Suppressor macrophage treated with lipopolysaccharide for 4 hours (primary cell): ENCODE data around the gene KLRC3.
"Not testable (repeated sequence)": the region's sequence is repeated elsewhere in the genome, so short reads cannot be mapped to it uniquely, and the experiment has no call there.

Experiments
- DNase-seq: peaks from one replicate; pipeline ENCODE4 v3.0.0-alpha.2; 2020

KLRC3 gene

DNA sequence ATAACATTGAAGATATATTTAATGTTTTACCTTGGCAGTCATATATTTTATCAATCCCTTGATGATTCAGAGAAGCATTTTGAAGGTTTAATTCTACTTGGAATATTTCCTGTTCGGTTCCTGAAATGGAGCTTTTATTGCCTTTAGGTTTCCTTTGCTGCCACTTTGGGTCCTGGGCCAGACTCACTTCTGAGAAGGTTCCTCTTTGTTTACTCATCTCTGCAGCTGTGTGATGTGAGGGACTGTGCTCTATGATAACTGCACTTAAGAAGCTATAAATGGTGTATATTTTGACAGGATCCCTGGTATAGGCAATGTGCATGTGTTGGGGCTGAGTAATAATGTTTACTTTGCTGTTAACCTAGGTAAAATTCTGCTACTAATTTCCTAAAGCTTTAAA is at the start of gene KLRC3:
KLRC3 (minus strand) TSS at position 262 of the 400 bp plus-strand sequence; CDS start at position 217, 45 bp downstream.
- DNase-seq: not testable (repeated sequence)

DNA sequence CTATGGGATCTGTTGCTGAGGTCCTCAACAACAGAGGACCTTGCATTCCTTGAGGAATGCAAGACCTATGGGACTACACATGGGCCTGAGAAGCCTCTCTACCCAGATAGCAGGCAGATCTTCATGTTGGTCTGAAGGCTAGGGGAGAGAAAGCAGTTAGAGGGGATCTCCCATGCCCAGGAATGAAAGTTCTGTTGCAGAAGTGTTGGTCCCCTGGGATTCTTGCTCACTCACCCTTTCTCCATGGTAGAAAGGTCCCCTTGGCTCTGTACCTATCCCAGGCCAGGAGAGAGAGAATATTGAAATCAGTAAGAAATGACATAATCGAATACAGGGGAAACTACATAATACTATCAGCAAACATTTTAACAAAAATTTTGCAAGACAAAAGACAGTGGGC is 49.3 kb upstream of the KLRC3 start:
- DNase-seq: no peak

DNA sequence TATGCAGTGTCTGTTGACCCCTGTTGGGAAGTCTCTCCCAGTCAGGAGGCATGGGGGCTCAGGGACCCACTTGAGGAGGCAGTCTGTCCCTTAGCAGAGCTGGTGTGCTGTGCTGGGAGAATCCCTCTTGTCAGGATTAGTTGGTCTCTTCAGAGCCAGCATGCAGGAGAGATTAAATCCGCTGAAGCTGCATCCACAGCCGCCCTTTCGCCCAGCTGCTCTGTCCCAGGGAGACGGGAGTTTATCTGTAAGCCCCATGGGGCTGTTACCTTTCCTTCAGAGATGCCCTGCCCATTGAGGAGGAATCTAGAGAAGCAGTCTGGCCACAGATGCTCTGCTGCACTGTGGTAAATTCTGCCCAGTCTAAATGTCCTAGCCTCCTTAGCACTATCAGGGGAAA is 45.9 kb upstream of the KLRC3 start:
- no peak for DNase-seq

DNA sequence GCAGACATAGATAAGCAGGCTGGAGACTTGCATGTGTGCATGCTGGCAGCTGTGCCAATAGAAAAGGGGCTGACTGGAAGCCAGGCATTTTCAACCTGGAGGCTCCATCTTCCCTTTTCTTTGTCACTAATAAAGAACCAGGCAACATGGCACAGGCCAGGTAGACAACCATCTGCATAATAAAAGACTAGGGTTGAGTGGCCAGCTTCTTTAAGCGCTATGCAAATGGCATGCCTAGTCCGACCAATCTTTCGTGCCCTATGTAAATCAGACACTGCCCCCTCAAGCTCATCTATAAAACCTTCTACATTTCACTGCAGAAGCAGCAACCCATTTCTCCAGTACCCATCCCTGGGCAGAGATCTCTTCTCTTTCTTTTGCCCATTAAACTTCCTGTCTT is 37.4 kb upstream of the KLRC3 start:
- DNase-seq: no peak

DNA sequence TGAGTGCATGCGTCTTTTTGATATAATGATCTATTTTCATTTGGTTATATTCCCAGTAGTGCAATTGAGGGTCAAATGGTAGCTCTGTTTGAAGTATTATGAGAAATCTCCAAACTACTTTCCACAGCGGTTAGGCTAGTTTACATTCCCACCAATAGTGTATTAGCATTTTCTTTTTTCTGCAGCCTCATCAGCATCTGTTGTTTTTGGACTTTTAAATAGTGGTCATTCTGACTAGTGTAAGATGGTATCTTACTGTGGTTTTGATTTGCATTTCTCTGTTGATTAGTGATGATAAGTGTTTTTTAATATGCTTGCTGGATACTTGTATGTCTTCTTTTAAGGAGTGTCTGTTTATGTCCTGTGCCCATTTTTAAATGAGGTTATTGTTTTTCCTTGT is 36.5 kb upstream of the KLRC3 start:
- DNase-seq: no peak

DNA sequence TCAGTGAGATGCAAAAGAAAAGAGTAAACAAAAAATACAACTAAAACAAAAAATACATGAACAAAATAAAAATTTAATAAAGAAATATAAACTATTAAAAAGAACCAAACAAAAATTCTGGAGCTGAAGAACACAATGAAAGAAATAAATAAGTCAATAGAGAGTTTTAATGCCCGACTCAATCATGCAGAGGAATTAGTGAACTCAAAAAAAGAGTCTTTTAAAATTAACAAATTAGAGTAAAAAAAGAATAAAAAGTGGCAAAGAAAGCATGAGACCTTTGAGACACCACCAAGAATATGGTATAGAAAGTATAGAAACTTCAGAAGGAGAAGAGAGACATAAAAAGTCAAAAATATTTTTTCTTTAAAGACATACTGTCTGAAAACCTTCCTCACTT is 35.4 kb upstream of the KLRC3 start:
- no peak for DNase-seq

DNA sequence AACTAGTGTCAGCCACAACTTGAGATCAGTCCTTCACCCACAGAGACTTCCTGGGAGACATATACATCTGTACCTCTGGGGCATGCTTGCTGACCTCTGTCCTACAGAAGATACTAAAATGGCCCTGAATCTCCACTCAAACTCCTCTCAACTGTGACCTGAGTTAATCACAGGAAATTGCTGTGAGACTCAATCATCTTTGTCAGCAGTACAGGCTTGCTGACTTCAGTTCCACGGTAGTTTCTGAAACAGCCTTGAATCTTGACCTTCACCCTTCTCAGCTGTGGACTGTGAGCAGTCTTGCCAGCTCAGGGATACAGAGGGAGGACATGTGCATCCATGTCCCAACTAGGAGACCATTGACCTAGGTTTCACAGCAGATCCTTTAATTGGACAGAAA is 34.1 kb upstream of the KLRC3 start:
- DNase-seq: no peak

DNA sequence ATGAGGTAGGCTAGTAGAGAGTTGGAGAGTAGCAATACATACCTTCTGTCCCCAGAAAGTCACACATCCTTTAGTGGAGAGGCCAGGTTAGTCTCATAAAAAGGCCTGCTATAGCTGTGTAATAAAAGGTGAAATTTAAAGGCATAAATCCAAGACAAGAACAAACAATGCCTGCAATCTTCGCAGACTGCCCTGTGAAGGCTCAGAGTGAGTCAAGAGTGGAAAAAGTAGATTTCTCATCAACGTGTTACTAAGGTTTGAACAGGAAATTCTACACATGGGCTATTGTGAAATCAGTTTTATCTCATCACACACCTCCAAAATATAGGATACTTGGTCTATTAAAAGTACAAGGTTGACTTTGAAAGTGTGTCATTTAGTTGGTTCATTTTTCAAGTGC is 32.8 kb upstream of the KLRC3 start, which contains the start of gene KLRC1:
KLRC1 (minus strand) TSS at position 222 of the 400 bp plus-strand sequence. CDS start 2,221 bp downstream, outside the sequence.
- no peak for DNase-seq

DNA sequence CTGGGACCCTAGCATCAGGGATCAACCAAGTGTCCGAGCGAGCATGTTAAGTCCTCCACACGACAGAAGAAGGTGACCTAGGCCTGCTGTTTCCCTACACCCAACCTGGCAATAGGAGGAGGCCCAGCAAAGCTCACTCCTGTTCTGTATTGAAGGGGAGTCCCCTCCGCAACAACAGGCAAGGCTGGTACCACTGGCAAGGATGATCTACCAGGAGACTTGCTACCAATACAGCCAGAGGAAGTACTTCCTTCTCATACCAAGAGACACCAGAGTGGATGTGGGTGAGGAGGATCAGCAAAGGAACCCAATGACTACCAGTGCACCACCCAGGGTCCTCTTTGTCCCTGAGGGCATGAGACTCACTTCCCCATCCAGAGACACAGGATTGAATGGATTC is 27.8 kb upstream of the KLRC3 start:
- DNase-seq: no peak

DNA sequence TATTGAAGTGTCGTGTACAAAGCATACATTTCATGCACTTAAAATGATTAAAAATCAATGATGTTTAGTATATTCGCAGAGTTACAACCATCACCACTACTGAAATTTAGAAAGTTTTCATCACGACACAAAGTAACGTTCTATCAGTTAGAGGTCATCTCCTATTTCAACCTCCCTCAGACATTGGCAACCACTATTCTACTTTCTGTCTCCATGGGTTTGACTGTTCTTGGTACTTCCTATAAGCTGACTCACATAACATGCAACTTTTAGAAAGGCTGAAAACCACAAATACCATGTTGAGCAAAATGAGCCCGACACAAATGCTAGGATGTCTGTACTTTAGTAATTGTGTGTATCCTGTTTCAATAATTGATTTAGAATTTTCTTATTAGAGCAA is 25.7 kb upstream of the KLRC3 start:
- not testable (repeated sequence) for DNase-seq

DNA sequence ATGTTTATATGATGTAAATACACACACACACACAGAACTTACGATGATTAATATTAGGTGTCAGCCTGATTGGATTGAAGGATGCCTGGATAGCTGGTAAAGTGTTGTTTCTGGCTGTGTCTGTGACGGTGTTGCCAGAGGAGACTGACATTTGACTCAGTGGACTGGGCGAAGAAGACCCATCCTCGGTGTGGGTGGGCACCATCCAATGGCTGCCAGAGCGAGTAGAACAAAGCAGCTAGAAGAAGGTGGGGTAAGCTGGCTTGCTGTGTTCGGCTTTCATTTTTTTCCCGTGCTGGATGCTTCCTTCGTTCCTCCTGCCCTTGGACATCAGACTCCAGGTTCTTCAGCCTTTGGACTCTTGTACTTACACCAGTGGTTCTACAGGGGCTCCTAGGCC is 20.7 kb upstream of the KLRC3 start:
- not testable (repeated sequence) for DNase-seq

DNA sequence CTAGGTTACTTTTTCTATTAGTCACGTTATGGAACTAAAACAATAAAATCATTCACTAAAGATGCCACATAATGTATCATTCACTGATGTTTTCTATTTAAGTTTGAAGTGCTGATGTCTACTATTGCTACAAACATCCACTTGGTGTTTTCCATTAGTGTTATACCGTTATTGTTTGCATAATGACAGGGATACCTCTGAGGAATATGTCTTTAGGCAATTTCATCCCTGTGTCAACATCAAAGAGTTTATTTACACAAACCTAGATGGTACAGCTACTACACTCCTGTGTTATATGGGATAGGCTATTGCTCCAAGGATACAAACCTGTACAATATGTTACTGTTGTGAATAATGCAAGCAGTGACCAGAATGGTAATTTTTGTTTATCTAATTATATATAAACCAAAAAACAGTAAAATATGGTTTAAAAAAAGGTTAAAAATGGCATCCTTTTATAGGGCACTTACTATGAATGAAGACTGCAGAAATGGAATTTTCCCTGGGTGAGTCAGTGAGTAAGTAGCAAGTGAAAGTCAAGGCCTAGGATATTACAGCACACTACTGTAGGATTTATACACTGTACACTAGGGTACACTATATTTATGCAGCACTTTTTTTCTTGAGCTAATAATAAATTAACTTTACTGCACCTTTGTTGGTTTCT is 19.3 kb upstream of the KLRC3 start:
- not testable (repeated sequence) for DNase-seq

DNA sequence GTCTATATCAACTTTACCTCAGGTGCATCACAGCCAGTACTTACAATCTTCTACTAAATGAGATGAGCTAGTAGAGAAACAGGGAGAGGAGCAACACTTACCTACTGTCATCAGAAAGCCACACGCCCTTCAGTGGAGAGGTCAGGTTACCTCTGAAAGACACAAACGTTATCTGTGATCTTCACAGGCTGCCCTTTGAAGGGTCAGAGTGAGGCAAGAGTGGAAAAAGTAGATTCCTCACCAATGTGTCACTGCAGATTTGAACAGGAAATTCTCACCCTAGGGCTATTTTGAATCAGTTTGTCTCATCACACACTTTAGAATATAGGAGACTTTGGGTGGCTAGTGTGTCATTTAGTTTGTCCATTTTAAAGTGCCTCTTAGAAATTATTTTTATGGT is 17.2 kb upstream of the KLRC3 start:
- DNase-seq: not testable (repeated sequence)

DNA sequence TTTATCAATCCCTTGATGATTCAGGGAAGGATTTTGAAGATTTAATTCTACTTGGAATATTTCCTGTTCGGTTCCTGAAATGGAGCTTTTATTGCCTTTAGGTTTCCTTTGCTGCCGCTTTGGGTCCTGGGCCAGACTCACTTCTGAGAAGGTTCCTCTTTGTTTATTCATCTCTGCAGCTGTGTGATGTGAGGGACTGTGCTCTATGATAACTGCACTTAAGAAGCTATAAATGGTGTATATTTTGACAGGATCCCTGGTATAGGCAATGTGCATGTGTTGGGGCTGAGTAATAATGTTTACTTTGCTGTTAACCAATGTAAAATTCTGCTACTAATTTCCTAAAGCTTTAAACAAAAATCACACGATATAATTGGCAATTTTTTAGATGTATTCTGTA is 15.4 kb upstream of the KLRC3 start, which contains the start of gene KLRC2:
KLRC2 (minus strand) TSS at position 195 of the 400 bp plus-strand sequence; CDS start at position 171, 24 bp downstream.
- DNase-seq: peak; percentile 6

DNA sequence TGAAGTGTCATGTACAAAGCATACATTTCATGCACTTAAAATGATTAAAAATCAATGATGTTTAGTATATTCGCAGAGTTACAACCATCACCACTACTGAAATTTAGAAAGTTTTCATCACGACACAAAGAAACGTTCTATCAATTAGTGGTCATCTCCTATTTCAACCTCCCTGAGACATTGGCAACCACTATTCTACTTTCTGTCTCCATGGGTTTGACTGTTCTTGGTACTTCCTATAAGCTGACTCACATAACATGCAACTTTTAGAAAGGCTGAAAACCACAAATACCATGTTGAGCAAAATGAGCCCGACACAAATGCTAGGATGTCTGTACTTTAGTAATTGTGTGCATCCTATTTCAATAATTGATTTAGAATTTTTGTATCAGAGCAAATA is 10.2 kb upstream of the KLRC3 start:
- not testable (repeated sequence) for DNase-seq

DNA sequence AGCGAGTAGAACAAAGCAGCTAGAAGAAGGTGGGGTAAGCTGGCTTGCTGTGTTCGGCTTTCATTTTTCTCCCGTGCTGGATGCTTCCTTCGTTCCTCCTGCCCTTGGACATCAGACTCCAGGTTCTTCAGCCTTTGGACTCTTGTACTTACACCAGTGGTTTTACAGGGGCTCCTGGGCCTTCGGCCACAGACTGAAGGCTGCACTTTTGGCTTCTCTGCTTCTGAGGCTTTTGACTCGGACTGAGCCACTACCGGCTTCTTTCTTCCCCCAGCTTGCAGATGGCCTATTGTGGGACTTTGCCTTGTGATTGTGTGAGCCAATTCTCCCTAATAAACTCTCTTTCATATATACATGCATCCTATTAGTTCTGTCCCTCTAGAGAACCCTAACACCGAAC is 5.5 kb upstream of the KLRC3 start:
- not testable (repeated sequence) for DNase-seq

DNA sequence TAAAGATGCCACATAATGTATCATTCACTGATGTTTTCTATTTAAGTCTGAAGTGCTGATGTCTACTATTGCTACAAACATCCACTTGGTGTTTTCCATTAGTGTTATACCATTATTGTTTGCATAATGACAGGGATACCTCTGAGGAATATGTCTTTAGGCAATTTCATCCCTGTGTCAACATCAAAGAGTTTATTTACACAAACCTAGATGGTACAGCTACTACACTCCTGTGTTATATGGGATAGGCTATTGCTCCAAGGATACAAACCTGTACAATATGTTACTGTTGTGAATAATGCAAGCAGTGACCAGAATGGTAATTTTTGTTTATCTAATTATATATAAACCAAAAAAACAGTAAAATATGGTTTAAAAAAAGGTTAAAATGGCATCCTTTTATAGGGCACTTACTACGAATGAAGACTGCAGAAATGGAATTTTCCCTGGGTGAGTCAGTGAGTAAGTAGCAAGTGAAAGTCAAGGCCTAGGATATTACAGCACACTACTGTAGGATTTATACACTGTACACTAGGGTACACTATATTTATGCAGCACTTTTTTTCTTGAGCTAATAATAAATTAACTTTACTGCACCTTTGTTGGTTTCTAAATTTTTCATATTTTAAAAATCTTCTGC is 4.0 kb upstream of the KLRC3 start:
- DNase-seq: not testable (repeated sequence)

DNA sequence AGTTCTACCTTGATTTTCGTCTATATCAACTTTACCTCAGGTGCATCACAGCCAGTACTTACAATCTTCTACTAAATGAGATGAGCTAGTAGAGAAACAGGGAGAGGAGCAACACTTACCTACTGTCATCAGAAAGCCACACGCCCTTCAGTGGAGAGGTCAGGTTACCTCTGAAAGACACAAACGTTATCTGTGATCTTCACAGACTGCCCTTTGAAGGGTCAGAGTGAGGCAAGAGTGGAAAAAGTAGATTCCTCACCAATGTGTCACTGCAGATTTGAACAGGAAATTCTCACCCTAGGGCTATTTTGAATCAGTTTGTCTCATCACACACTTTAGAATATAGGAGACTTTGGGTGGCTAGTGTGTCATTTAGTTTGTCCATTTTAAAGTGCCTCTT is 1.8 kb upstream of the KLRC3 start:
- DNase-seq: not testable (repeated sequence)

DNA sequence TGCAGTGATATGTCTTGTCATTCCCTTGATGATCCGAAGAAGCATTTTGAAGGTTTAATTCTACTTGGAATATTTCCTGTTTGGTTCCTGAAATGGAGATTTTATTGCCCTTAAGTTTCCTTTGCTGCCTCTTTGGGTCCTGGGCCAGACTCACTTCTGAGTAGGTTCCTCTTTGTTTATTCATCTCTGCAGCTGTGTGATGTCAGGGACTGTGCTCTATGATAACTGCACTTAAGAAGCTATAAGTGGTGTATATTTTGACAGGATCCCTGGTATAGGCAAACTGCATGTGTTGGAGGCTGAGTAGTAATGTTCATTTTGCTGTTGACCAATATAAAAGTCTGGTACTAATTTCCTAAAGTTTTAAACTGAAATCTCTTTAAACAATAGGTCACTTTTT is 11.0 kb downstream of the KLRC3 start, which contains the start of gene KLRC4:
KLRC4 (minus strand) TSS at position 366 of the 400 bp plus-strand sequence; CDS start at position 184, 182 bp downstream.
- DNase-seq: peak; percentile 50

DNA sequence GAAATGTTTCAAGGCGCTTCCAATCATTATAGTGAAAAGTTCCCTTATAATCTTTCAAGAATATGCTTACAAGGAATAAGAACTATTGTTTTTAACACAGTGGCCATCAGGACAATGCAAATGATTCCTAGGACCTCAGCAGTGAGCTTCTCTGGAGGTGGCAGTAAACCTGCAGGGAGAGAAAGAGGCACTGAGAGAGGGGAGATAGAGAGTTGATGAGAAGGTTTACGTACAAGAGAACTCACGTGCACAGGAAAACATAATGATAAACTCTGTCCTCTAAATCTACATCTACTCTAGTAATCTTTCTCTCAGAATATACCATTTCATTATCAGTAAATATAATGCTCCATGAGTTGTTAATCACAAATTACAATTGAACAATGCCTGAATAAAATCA is 11.6 kb downstream of the KLRC3 start:
- no peak for DNase-seq

DNA sequence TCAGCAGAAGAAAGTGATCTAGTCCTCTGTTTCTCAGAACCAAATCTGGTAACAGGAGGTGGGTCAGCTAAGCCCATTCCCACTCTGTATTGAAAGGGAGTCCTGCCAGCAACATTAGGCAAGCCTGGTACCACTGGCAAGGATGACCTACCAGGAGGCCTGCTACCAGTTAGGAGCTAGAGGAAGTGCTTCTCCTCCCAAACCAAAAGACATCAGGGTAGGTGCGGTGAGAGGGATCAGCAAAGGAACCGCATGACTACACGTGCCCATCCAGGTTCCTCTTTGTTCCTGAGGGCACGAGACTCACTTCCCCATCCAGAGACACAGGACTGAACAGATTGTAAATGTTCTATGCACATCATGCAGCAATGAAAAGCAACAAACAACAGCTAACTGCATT is 13.7 kb downstream of the KLRC3 start:
- peak; percentile 63 for DNase-seq

DNA sequence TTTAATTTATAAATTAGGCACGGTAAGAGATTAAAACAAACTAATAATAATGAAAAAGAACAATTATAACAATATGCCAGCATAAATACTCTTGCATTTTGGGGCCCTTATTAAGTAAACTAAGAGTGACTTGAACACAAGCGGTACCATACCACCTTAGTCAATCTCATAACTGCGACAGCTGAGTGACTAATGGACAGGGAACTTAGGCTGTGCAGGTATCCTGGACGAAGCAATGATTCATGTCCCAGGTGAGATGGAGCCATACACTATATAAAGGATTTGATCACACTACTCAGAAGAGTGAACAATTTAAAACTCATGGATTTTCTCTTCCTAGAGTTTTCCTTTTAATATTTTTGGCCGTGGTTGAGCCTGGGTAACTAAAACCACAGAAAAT is 15.1 kb downstream of the KLRC3 start:
- DNase-seq: no peak

DNA sequence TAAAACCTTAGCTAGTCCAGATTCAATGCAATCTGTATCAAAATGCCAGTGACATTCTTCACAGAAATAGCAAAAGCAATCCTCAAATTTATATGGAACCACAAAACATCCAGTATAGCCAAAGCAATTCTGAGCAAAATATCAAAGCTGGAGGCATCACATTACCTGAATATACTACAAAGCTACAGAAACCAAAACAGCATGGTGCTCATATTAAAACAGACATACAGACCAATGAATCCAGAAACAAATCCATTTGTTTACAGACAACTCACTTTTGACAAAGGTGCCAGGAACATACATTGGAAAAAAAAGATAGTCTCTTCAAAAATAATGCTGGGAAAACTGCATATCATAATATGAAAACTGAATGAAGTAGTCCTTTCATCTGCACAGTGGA is 15.6 kb downstream of the KLRC3 start:
- no peak for DNase-seq

DNA sequence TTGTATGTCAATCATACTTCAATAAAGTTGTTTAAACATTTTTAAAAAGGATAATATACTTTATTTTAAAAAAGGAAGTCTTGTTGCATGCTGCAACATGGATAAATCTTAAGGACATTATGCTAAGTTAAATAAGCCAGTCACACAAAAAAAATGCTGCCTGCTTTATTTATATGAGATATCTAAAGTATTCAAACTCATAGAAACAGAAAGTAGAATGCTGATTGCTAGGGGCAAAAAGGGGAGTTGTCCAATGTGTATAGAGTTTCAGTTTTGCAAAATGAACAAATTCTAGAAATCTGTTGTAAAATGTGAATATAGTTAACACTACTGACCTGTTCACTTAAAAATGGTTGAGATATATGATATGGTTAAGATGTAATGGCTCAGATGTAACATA is 19.6 kb downstream of the KLRC3 start:
- DNase-seq: peak; percentile 8
